ENCODE data around the gene TCF4.

GRCh38 chr18:55517055-55517454, 70.9 kb downstream of the TCF4 start:
- TF ChIP-seq POLR2AphosphoS5 (IDR thresholded peaks at IDR 0.05) = no peak
- no peak for TF ChIP-seq CTCF (IDR thresholded peaks at IDR 0.05)
- TF ChIP-seq POLR2A (IDR thresholded peaks at IDR 0.05) = no peak
- TF ChIP-seq EP300 (IDR thresholded peaks at IDR 0.05; ENCODE audit: low read depth) = no peak
